ENCODE data around the gene B4GALT4. TPM values are rescaled to one million over a fixed set of nuclear protein-coding genes. Genes with fewer than 3 reads are reported as not detected.

Gene B4GALT4
- total RNA-seq (2014; rRNA removed; shearing (Covaris generic)) (55.6 and 56.0 TPM in 2 replicates), polyA plus RNA-seq (2016; fragmentation: Nextera tagmentation; extraction: Ambion mirVana) (64.0 and 67.9 TPM in 2 replicates)

- Histone ChIP-seq H3K27ac (peak within 1 kb of the TSS; percentile 77), H3K9me2 (ENCODE audit: insufficient read depth) (no peaks in the 10 kb centered on the region), H3K9me3 (ENCODE audit: low read depth) (no peaks in the 10 kb centered on the region), H3K4me1 (ENCODE audit: insufficient read depth) (peaks cover 36% of the 10 kb centered on the region), H2AFZ (peak within 1 kb of the TSS; percentile 59), H3F3A (ENCODE audit: insufficient read depth) (peaks cover 37% of the 10 kb centered on the region), H3K4me2 (ENCODE audit: unreplicated experiment) (peak within 1 kb of the TSS; percentile 86), H3K4me3 (peak within 1 kb of the TSS; percentile 81), H3K9ac (peak within 1 kb of the TSS; percentile 90), H3K27me3 (replicated peaks; ENCODE audit: insufficient read depth) (no peaks in the 10 kb centered on the region), H3K36me3 (ENCODE audit: low read depth) (no peaks in the 10 kb centered on the region), H4K20me1 (ENCODE audit: insufficient read depth) (no peaks in the 10 kb centered on the region), H3K79me2 (ENCODE audit: insufficient read depth) (peaks cover 48% of the 10 kb centered on the region)
- 0 to 2% methylated on average over 50 to 69 of the region's 70 CpGs for WGBS, 2 experiments (ENCODE audit: low coverage in 1 of 2, low lambda C conversion rate in 2 of 2, missing lambda C conversion rate in 2 of 2)
- peak; percentile 98 for DNase-seq
- in situ Hi-C loops (cut with MboI): loop anchor here (10.0 kb wide), 1 partner anchor 96 kb away; the partner anchor contains the start of gene TEX55
- TF ChIP-seq EZH2phosphoT487 (IDR thresholded peaks at IDR 0.05; ENCODE audit: insufficient read depth, low read depth): no peak
- TF ChIP-seq EZH2 (IDR thresholded peaks at IDR 0.05; ENCODE audit: insufficient read depth, poor library complexity, severe bottlenecking): no peak
Measured at GRCh38 chr3:119240591-119241434, at the start of gene B4GALT4. Gene B4GALT4, minus strand, starts transcription at chr3:119240878. Its CDS starts 10,779 bp downstream, at chr3:119230099.

GRCh38 chr3:119289404-119289770 lies 48.7 kb upstream of the B4GALT4 start:
- no peak for TF ChIP-seq EZH2phosphoT487 (IDR thresholded peaks at IDR 0.05; ENCODE audit: insufficient read depth, low read depth)
- no peak for TF ChIP-seq EZH2 (IDR thresholded peaks at IDR 0.05; ENCODE audit: insufficient read depth, poor library complexity, severe bottlenecking)
- Histone ChIP-seq H3K27ac (no peak overlapping the region), H3F3A (ENCODE audit: insufficient read depth) (no peaks in the 10 kb centered on the region; the same call in 1 of the 2 replicates), H3K4me1 (ENCODE audit: insufficient read depth) (peaks cover 5% of the 10 kb centered on the region; the same call in 1 of the 2 replicates), H3K27me3 (replicated peaks; ENCODE audit: insufficient read depth) (no peaks in the 10 kb centered on the region), H3K4me3 (no peak overlapping the region), H4K20me1 (ENCODE audit: insufficient read depth) (no peaks in the 10 kb centered on the region), H3K36me3 (ENCODE audit: low read depth) (no peaks in the 10 kb centered on the region), H3K4me2 (ENCODE audit: unreplicated experiment) (no peak overlapping the region), H3K9me3 (ENCODE audit: low read depth) (peaks cover 3% of the 10 kb centered on the region), H3K9me2 (ENCODE audit: insufficient read depth) (no peaks in the 10 kb centered on the region), H2AFZ (no peak overlapping the region), H3K79me2 (ENCODE audit: insufficient read depth) (no peaks in the 10 kb centered on the region), H3K9ac (no peak overlapping the region)
- 85% methylated on average over 2 of the region's 2 CpGs; no CpG with 5 or more reads in 1 of the 2 experiments for WGBS, 2 experiments (ENCODE audit: low coverage in 1 of 2, low lambda C conversion rate in 2 of 2, missing lambda C conversion rate in 2 of 2)
- in situ Hi-C loops (cut with MboI): no loop called here
- DNase-seq: no peak

- no peaks in the 10 kb centered on the region for H3K9me2 ChIP-seq (ENCODE audit: insufficient read depth)
Measured at GRCh38 chr3:119288669-119289403, 48.2 kb upstream of the B4GALT4 start.

GRCh38 chr3:119279584-119280243 lies 39.0 kb upstream of the B4GALT4 start:
- WGBS, 2 experiments (ENCODE audit: low coverage in 1 of 2, low lambda C conversion rate in 2 of 2, missing lambda C conversion rate in 2 of 2): 61 to 69% methylated on average over 5 of the region's 5 CpGs
- no peak overlapping the region for H3K27ac ChIP-seq
- H3K9ac ChIP-seq: no peak overlapping the region

More at GRCh38 chr3:119288669-119289403, 48.2 kb upstream of the B4GALT4 start:
- WGBS, 2 experiments (ENCODE audit: low coverage in 1 of 2, low lambda C conversion rate in 2 of 2, missing lambda C conversion rate in 2 of 2): 69 to 71% methylated on average over 3 of the region's 3 CpGs
- H3F3A ChIP-seq (ENCODE audit: insufficient read depth): no peaks in the 10 kb centered on the region; the same call in 1 of the 2 replicates
- H3K27me3 ChIP-seq (replicated peaks; ENCODE audit: insufficient read depth): no peaks in the 10 kb centered on the region
- H3K27ac ChIP-seq: no peak overlapping the region
- H4K20me1 ChIP-seq (ENCODE audit: insufficient read depth): no peaks in the 10 kb centered on the region
- peaks cover 3% of the 10 kb centered on the region for H3K9me3 ChIP-seq (ENCODE audit: low read depth)
- H3K4me2 ChIP-seq (ENCODE audit: unreplicated experiment): no peak overlapping the region
- no peak overlapping the region for H3K9ac ChIP-seq
- DNase-seq: no peak
- in situ Hi-C loops (cut with MboI): no loop called here
- H3K36me3 ChIP-seq (ENCODE audit: low read depth): no peaks in the 10 kb centered on the region
- TF ChIP-seq EZH2phosphoT487 (IDR thresholded peaks at IDR 0.05; ENCODE audit: insufficient read depth, low read depth): no peak
- no peak overlapping the region for H3K4me3 ChIP-seq
- H2AFZ ChIP-seq: no peak overlapping the region
- H3K4me1 ChIP-seq (ENCODE audit: insufficient read depth): peaks cover 5% of the 10 kb centered on the region; the same call in 1 of the 2 replicates
- no peaks in the 10 kb centered on the region for H3K79me2 ChIP-seq (ENCODE audit: insufficient read depth)

More at GRCh38 chr3:119279584-119280243, 39.0 kb upstream of the B4GALT4 start:
- no peak overlapping the region for H3K4me2 ChIP-seq (ENCODE audit: unreplicated experiment)
- no peak for DNase-seq
- H3K27me3 ChIP-seq (replicated peaks; ENCODE audit: insufficient read depth): no peaks in the 10 kb centered on the region
- no peaks in the 10 kb centered on the region for H3K36me3 ChIP-seq (ENCODE audit: low read depth)
- no peak for TF ChIP-seq EZH2 (IDR thresholded peaks at IDR 0.05; ENCODE audit: insufficient read depth, poor library complexity, severe bottlenecking)
- no peak for TF ChIP-seq EZH2phosphoT487 (IDR thresholded peaks at IDR 0.05; ENCODE audit: insufficient read depth, low read depth)
- no peaks in the 10 kb centered on the region for H3K79me2 ChIP-seq (ENCODE audit: insufficient read depth)
- no peak overlapping the region for H3K4me3 ChIP-seq
- no peak overlapping the region for H2AFZ ChIP-seq
- no peaks in the 10 kb centered on the region for H4K20me1 ChIP-seq (ENCODE audit: insufficient read depth)
- H3K4me1 ChIP-seq (ENCODE audit: insufficient read depth): no peaks in the 10 kb centered on the region
- in situ Hi-C loops (cut with MboI): no loop called here
- H3F3A ChIP-seq (ENCODE audit: insufficient read depth): no peaks in the 10 kb centered on the region
- no peaks in the 10 kb centered on the region for H3K9me2 ChIP-seq (ENCODE audit: insufficient read depth)
- no peaks in the 10 kb centered on the region for H3K9me3 ChIP-seq (ENCODE audit: low read depth)
